NOMO-1 (cell line): ENCODE results near the gene ALDH1A1.

ENCODE experiments used
- DNase-seq, 2 experiments: peaks; one replicate each; lab custom pipeline; 2025; ENCODE audit not compliant: unreplicated experiment in 2 of 2; lab: John Stamatoyannopoulos, UW

ALDH1A1 gene

DNA sequence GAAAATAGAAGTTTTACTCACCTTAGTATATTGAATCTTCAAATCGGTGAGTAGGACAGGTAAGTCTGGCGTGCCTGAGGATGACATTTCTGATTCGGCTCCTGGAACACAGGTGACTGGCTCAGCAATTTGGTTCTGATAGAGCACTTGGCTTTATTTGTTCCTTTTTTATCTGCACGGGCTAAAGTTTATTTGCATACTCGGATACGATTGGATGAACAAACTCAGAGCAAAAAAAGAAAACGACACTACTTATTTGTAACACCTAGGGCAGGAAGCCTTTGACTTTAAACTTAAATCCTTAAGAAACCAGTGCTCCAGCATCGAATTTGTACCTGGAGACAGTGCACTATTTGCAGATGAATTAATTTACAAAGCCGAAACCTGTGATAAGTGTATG lies at the start of gene ALDH1A1:
Gene ALDH1A1, minus strand, starts transcription at position 140 of the 400 bp plus-strand sequence. Its CDS starts 53 bp downstream, at position 87.
- peak in 1 of 2 experiments; percentile 55 for DNase-seq

DNA sequence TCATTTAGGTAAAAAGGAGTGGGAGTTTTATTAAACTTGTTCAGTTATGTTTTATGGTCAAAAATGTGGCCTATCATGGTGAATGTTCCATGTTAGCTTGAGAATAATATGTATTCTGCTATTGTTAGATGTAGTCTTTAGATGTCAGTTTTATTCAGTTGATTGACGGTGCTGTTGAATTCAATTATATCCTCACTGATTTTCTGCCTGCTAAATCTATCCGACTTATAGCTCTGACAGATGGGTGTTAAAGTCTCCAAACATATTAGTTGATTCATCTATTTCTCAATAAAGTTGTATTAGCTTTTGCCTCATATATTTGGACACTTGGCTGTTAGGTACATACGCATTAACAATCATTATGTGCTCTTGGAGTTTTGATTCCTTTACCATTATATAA lies 49.0 kb upstream of the ALDH1A1 start:
- no peak for DNase-seq

DNA sequence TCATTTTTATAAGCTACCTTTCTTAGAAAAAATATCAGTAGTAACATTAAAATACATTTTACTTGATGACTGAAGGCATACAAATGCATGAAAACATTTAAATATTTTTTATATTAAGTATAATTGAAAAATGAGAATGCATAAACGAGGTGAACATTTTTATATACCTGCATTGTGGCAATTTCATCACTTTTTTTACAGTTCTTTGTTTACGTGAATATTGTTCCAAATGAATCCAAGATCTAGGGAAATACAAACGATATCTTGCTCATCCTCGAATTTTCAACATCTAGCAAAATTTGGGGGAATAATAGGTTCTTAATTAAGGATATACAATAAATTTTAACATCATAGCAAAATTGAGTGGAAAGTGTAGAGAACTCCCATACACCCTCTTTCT lies 45.5 kb upstream of the ALDH1A1 start:
- DNase-seq: no peak

GRCh38 chr9:72997387-72997995 lies 44.6 kb upstream of the ALDH1A1 start:
- DNase-seq: no peak

GRCh38 chr9:72996684-72997314 lies 43.9 kb upstream of the ALDH1A1 start:
- no peak for DNase-seq

GRCh38 chr9:72996114-72996513 lies 43.3 kb upstream of the ALDH1A1 start:
- no peak for DNase-seq

GRCh38 chr9:72995131-72996024 lies 42.5 kb upstream of the ALDH1A1 start:
- DNase-seq: no peak

DNA sequence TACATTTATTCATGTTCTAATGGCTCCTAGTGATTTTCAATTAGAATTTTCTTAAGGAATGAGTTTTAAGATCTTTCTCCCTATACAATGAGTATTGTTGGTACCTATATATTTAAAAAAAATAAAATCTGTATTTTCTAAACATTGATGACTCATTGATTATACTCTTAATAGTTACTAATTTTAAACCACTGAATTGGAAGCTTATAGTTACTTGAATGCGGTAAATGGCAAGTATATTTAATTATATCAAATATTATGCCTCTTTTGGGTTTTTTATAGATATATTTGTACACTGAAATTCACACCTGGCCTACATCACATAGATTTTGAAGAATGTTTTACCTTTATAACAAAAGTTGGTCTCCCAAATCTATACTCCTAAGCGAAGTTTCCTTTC lies 38.9 kb upstream of the ALDH1A1 start:
- DNase-seq: no peak

DNA sequence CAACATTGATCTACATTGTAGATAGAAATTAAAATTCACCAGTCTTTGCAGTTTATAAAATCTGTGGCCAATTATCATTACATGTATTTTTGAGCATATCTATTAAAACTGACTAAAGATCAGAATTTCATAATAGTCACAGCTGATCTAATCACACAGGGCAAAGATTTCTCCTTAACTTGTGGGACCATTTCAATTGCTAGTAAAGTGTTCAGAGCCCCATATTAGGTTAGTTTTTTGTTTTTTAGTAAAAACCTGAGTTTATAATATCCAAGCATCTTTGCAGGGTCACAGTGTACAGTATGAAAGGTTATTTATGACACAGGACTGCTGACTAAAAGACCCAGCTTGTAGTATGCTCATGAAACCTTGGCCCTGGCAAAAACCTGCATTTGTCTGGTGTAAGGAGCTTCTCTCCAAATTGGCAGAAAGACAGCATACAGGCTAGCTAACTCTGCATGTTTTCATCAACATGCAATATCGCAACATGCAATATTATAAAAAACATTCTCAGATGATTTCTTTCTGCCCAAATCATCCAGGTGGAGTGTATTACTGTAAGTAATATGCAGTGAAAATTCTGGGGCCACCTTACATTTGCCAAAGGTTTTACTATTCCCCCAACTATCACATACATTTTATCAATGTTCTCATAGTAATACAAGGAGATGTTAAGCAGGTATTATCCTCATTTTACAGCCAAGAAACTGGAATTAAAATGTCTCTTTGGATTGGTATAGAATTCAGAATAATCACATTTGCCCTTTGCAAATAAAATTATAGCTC lies 37.7 kb upstream of the ALDH1A1 start:
- DNase-seq: no peak

DNA sequence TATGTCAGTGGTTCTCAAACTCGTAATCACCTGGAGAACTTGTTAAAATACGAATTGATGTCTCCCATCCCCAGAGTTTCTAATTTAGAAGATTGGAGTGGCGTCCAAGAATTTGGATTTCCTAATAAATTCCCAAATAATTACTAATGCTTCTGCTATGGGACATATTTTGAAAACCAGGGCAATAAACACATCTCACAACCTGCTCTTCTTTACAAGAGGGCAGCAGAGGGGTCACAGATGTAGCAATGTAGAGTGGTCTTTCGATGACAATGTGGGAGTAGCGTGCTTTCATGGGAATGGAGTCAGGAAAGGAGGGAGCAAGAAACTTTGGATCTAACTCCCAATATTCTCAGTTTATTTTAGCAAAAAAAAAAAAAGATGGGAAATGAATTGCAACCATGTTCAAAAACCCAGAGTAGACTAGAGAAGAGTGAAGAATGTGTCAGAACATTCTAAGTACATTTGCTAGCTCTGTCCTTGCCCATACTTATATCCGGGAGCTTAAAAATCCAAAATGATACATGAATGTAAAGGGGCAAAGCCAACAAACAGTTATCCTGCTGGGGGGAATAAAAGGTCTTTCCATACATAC lies 33.8 kb upstream of the ALDH1A1 start:
- DNase-seq: no peak

- DNase-seq: no peak
These were observed 32.9 kb upstream of the ALDH1A1 start for GRCh38 chr9:72985746-72986145.

DNA sequence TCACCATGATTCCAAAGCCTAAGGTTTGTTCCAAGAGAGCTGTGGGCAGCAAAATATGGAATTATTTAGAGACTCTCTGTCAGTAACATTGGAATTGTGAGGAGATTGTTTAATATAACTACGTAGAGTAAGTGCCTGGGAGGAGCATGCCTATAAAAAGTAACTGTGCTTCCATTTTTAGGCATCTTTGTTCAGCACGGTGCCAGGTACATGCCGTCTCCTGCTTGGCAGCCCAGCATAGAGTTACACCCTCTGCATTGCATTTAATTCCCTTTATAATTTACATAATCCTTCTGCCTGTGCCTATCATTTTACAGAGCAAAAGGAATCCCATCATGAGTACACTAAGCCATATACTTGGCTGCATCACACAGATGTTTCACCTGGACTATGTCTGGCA lies 32.1 kb upstream of the ALDH1A1 start:
- DNase-seq: no peak

GRCh38 chr9:72984226-72984947 lies 31.5 kb upstream of the ALDH1A1 start:
- DNase-seq: no peak

DNA sequence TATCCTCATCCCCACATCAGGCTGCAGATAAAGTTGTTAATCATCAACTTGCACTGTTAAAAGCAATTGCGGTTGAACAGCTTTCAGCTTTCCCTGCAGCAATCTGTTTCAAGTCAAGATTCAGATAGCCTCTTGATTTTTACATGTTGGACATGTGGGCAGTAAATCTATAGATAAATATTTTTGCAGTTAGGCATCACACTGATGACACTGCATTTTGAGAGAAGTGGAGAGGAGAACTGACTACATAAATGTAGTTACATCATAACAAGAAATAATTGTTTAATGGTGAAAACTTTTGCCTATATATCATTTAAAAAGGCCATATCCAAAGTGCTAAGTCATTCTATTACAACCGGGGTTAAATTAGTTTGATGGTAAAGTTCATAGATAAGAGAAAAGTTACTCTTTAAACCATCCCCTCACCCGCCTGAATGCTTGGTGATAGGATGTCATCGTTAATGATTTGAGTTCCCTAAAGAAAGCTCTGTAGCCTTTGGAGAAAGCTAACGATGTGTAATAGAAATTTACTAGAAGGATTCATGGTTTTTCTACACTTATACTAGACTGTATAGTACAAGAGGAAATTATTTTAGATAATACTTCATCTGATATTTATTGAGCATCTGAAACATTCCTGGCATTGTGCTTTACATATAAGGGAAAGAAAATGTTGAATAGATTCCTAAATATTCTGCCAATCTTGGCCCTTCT lies 30.8 kb upstream of the ALDH1A1 start:
- DNase-seq: no peak

GRCh38 chr9:72983056-72983455 lies 30.2 kb upstream of the ALDH1A1 start:
- no peak for DNase-seq

GRCh38 chr9:72982146-72982799 lies 29.4 kb upstream of the ALDH1A1 start:
- no peak for DNase-seq

- no peak for DNase-seq
These were observed 28.6 kb upstream of the ALDH1A1 start for GRCh38 chr9:72981433-72981832.

- no peak for DNase-seq
These were observed 27.9 kb upstream of the ALDH1A1 start for GRCh38 chr9:72980600-72981265.
